Neuronal stem cell (in vitro differentiated cells): ENCODE results near the gene CFAP221.

Source experiments
- DNase-seq: peaks from one replicate; pipeline ENCODE4 v3.0.0-alpha.2; 2013; ENCODE audit warnings: low spot score
- H2AFZ ChIP-seq: one replicate; pipeline ENCODE4 v1.6.1; 2013; ENCODE audit warnings: mild to moderate bottlenecking, low read length, inconsistent platforms
- H2AK5ac ChIP-seq: 2 replicates; pipeline ENCODE4 v1.6.1; 2013; ENCODE audit warnings: low read depth, mild to moderate bottlenecking, inconsistent platforms, low read length, moderate library complexity, mixed read lengths
- H2BK120ac ChIP-seq: 2 replicates; pipeline ENCODE4 v1.6.1; 2013; ENCODE audit warnings: low read depth, mild to moderate bottlenecking, inconsistent platforms, low read length, moderate library complexity, mixed read lengths
- H2BK12ac ChIP-seq: one replicate; pipeline ENCODE4 v1.6.1; 2013; ENCODE audit warnings: low read length, inconsistent platforms
- H2BK15ac ChIP-seq: 2 replicates; pipeline ENCODE4 v1.6.1; 2013; ENCODE audit warnings: mild to moderate bottlenecking, low read length, inconsistent platforms, mixed read lengths
- H2BK5ac ChIP-seq: one replicate; pipeline ENCODE4 v1.6.1; 2013; ENCODE audit warnings: inconsistent platforms, mild to moderate bottlenecking, low read length, moderate library complexity
- H3K14ac ChIP-seq: one replicate; pipeline ENCODE4 v1.6.1; 2013; ENCODE audit warnings: low read length, inconsistent platforms
- H3K18ac ChIP-seq: 2 replicates; pipeline ENCODE4 v1.6.1; 2013; ENCODE audit warnings: low read length, inconsistent platforms
- H3K23ac ChIP-seq: 2 replicates; pipeline ENCODE4 v1.6.1; 2013; ENCODE audit warnings: low read depth, mild to moderate bottlenecking, mixed read lengths, low read length, inconsistent platforms; ENCODE audit not compliant: poor library complexity
- H3K27ac ChIP-seq: replicated peaks from 3 replicates; pipeline ENCODE4 v1.5.1; 2013; ENCODE audit warnings: low read length, inconsistent platforms
- H3K27me3 ChIP-seq, 3 experiments: 2 replicates each; pipeline ENCODE4 v1.6.1; 2013; ENCODE audit warnings: low read length in 3 of 3, mild to moderate bottlenecking in 2 of 3, inconsistent platforms in 1 of 3, low read depth in 1 of 3, mixed read lengths in 1 of 3, moderate library complexity in 1 of 3; ENCODE audit not compliant: control insufficient read depth in 3 of 3, insufficient read depth in 3 of 3
- H3K36me3 ChIP-seq, 2 donors: replicated peaks in 1 of 2; 2 replicates each; pipeline ENCODE4 v1.6.1; 2013; ENCODE audit warnings: low read length in 2 of 2; ENCODE audit not compliant: control insufficient read depth in 2 of 2, insufficient read depth in 2 of 2
- H3K4ac ChIP-seq: 2 replicates; pipeline ENCODE4 v1.6.1; 2013; ENCODE audit warnings: inconsistent platforms, mild to moderate bottlenecking, low read length, moderate library complexity
- H3K4me1 ChIP-seq, 2 donors: 1 replicate in 1 of 2; 2 replicates in 1 of 2; pipeline ENCODE4 v1.6.1; 2013; ENCODE audit warnings: low read length in 2 of 2, low read depth in 1 of 2; ENCODE audit not compliant: control insufficient read depth in 2 of 2, insufficient read depth in 1 of 2
- H3K4me2 ChIP-seq: one replicate; pipeline ENCODE4 v1.6.1; 2013; ENCODE audit warnings: mild to moderate bottlenecking, low read length, inconsistent platforms; ENCODE audit not compliant: insufficient read depth, poor library complexity, severe bottlenecking
- H3K4me3 ChIP-seq, 2 donors: 2 replicates each; pipeline ENCODE4 v1.5.1; 2013; ENCODE audit warnings: low read length in 2 of 2, mild to moderate bottlenecking in 2 of 2, inconsistent platforms in 1 of 2, moderate library complexity in 1 of 2
- H3K79me1 ChIP-seq: one replicate; pipeline ENCODE4 v1.6.1; 2013; ENCODE audit warnings: low read depth, mild to moderate bottlenecking, inconsistent platforms, low read length, moderate library complexity
- H3K9ac ChIP-seq: one replicate; pipeline ENCODE4 v1.6.1; 2013; ENCODE audit warnings: mild to moderate bottlenecking, low read depth, low read length, inconsistent platforms; ENCODE audit not compliant: poor library complexity
- H3K9me3 ChIP-seq, 2 donors: replicated peaks in 1 of 2; 2 replicates each; pipeline versions ENCODE3 to v1.6.1; 2013; ENCODE audit warnings: low read length in 2 of 2, mild to moderate bottlenecking in 2 of 2, inconsistent platforms in 1 of 2, low read depth in 1 of 2, mixed read lengths in 1 of 2, moderate library complexity in 1 of 2; ENCODE audit not compliant: control insufficient read depth in 2 of 2, insufficient read depth in 1 of 2
- H4K8ac ChIP-seq: one replicate; pipeline ENCODE4 v1.6.1; 2013; ENCODE audit warnings: low read depth, mild to moderate bottlenecking, inconsistent platforms, low read length, moderate library complexity
- H4K91ac ChIP-seq: one replicate; pipeline ENCODE4 v1.6.1; 2013; ENCODE audit warnings: low read length, low read depth, mild to moderate bottlenecking, inconsistent platforms; ENCODE audit not compliant: poor library complexity
- WGBS, 2 donors: extraction: QIAGEN DNeasy Blood & Tissue Kit; methylation state at CpG; one replicate each; pipeline ENCODE4 v1.1.7; 2013; ENCODE audit warnings: missing lambda C conversion rate in 2 of 2, mixed read lengths in 1 of 2; ENCODE audit not compliant: insufficient read length in 2 of 2, insufficient replicate concordance in 1 of 2; ENCODE audit errors: extremely low coverage in 2 of 2; 5-methylcytosine and 5-hydroxymethylcytosine counted together

CFAP221 gene

GRCh38 chr2:119637371-119637770, 93.1 kb downstream of the CFAP221 start:
- peaks cover 0 to 5% of the 10 kb centered on the region in 2 donors for H3K9me3 ChIP-seq
- H2AFZ ChIP-seq = no peak overlapping the region
- no peak overlapping the region for H3K27ac ChIP-seq
- H4K91ac ChIP-seq = no peak overlapping the region
- H2BK15ac ChIP-seq = no peak overlapping the region
- H3K79me1 ChIP-seq = no peaks in the 10 kb centered on the region
- no peak overlapping the region for H2BK120ac ChIP-seq
- H3K4me3 ChIP-seq = no peak overlapping the region
- H2AK5ac ChIP-seq = no peak overlapping the region
- no CpG with 5 or more reads among the region's 5 CpGs for WGBS, 2 donors
- H3K14ac ChIP-seq = no peak overlapping the region
- H4K8ac ChIP-seq = no peak overlapping the region
- DNase-seq = no peak
- peaks cover 0 to 3% (median 0%) of the 10 kb centered on the region in 3 experiments for H3K27me3 ChIP-seq
- H3K4me2 ChIP-seq = no peak overlapping the region
- H3K18ac ChIP-seq = no peak overlapping the region
- H3K9ac ChIP-seq = no peak overlapping the region
- H3K4me1 ChIP-seq = peaks cover 7 to 16% of the 10 kb centered on the region in 2 donors
- H3K4ac ChIP-seq = no peak overlapping the region
- H3K36me3 ChIP-seq = no peaks in the 10 kb centered on the region
- no peak overlapping the region for H3K23ac ChIP-seq
- H2BK12ac ChIP-seq = no peak overlapping the region
- no peak overlapping the region for H2BK5ac ChIP-seq

- Histone ChIP-seq H3K4me2 (no peak overlapping the region), H3K18ac (peak overlapping the region; percentile 22), H4K91ac (no peak overlapping the region), H2AK5ac (no peak overlapping the region), H3K36me3 (no peaks in the 10 kb centered on the region), H3K27me3 (peaks cover 0 to 3% (median 0%) of the 10 kb centered on the region in 3 experiments), H3K79me1 (no peaks in the 10 kb centered on the region), H4K8ac (no peak overlapping the region), H3K4ac (no peak overlapping the region), H2BK5ac (no peak overlapping the region), H3K14ac (no peak overlapping the region), H3K27ac (no peak overlapping the region), H3K4me1 (peaks cover 7 to 16% of the 10 kb centered on the region in 2 donors), H2BK120ac (no peak overlapping the region), H3K9ac (no peak overlapping the region), H3K23ac (no peak overlapping the region), H2AFZ (no peak overlapping the region), H3K4me3 (no peak overlapping the region), H2BK12ac (no peak overlapping the region), H2BK15ac (no peak overlapping the region), H3K9me3 (peaks cover 0 to 3% of the 10 kb centered on the region in 2 donors)
- no CpG with 5 or more reads among the region's 12 CpGs for WGBS, 2 donors
- DNase-seq = no peak
These were observed 94.0 kb downstream of the CFAP221 start for GRCh38 chr2:119638246-119638645.

GRCh38 chr2:119638685-119639554, 94.7 kb downstream of the CFAP221 start:
- H2BK15ac ChIP-seq = no peak overlapping the region
- H2AFZ ChIP-seq = peak overlapping the region; percentile 87
- peaks cover 0 to 3% (median 0%) of the 10 kb centered on the region in 3 experiments for H3K27me3 ChIP-seq
- no peak overlapping the region for H2AK5ac ChIP-seq
- H3K36me3 ChIP-seq = no peaks in the 10 kb centered on the region
- H4K91ac ChIP-seq = no peak overlapping the region
- no peaks in the 10 kb centered on the region for H3K79me1 ChIP-seq
- H3K9me3 ChIP-seq = peaks cover 0 to 3% of the 10 kb centered on the region in 2 donors
- H3K9ac ChIP-seq = peak overlapping the region; percentile 61
- H3K4me1 ChIP-seq = peaks cover 7 to 16% of the 10 kb centered on the region in 2 donors
- H3K18ac ChIP-seq = peak overlapping the region; percentile 72
- no CpG with 5 or more reads among the region's 19 CpGs for WGBS, 2 donors
- no peak overlapping the region for H4K8ac ChIP-seq
- H2BK12ac ChIP-seq = no peak overlapping the region
- peak overlapping the region; percentile 25 for H3K14ac ChIP-seq
- peak overlapping the region; percentile 29 for H3K4me2 ChIP-seq
- H3K27ac ChIP-seq = no peak overlapping the region
- H2BK5ac ChIP-seq = no peak overlapping the region
- H3K4ac ChIP-seq = no peak overlapping the region
- DNase-seq = peak; percentile 47
- H2BK120ac ChIP-seq = no peak overlapping the region
- peak overlapping the region in 1 of 2 donors; percentile 28 for H3K4me3 ChIP-seq
- H3K23ac ChIP-seq = no peak overlapping the region

- Histone ChIP-seq H3K79me1 (no peaks in the 10 kb centered on the region), H2AFZ (peak overlapping the region; percentile 30), H3K9me3 (no peaks in the 10 kb centered on the region), H4K8ac (no peak overlapping the region), H3K4me1 (peaks cover 7 to 16% of the 10 kb centered on the region in 2 donors), H3K4ac (no peak overlapping the region), H4K91ac (no peak overlapping the region), H3K9ac (no peak overlapping the region), H3K4me2 (no peak overlapping the region), H3K27ac (no peak overlapping the region), H2BK15ac (no peak overlapping the region), H3K4me3 (no peak overlapping the region), H2BK12ac (no peak overlapping the region), H2AK5ac (no peak overlapping the region), H3K36me3 (no peaks in the 10 kb centered on the region), H3K18ac (no peak overlapping the region), H3K23ac (no peak overlapping the region), H2BK120ac (no peak overlapping the region), H3K14ac (no peak overlapping the region), H2BK5ac (no peak overlapping the region), H3K27me3 (peaks cover 0 to 3% (median 0%) of the 10 kb centered on the region in 3 experiments)
- no CpG with 5 or more reads among the region's 17 CpGs for WGBS, 2 donors
- peak; percentile 70 for DNase-seq
These were observed 97.5 kb downstream of the CFAP221 start for GRCh38 chr2:119641562-119642258.
